ENCODE results near the gene CMPK1. TPM values are rescaled to one million over a fixed set of nuclear protein-coding genes. Genes with fewer than 3 reads are reported as not detected.

The CMPK1 gene
- total RNA-seq, 1 experiment from 2014 or later: 77.4 TPM

DNA sequence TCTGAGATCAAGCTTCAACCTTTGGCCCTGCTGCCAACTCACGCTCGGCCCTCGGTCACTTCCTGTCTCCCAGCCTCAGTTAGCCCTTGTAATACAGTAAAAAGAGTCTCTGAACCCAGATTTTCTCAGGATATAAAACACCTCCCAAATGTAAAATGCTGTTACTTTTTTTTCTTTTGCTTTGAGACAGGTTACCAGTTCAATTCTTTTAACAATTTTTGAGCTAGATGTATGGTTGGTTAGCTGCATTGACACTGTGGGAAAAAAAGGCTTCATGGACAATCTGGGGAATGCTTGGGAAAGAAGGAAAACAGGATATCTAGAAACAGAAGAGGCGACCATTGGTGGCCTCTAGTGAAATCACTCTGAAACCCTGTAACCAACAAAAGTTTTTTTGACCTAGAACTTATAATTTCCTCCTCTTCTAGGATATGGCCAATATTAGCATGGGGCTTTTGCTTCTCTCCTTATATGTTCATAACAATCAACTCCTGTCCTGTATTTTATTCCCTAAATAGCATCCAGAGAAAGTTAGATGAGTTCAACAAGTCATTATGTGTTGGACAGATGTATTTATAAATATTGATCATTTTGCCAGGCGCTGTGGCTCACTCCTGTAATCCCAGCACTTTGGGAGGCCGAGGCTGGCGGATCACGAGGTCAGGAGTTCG, 1.3 kb downstream of the CMPK1 start:
- Mint-ChIP-seq H3K27ac (ENCODE audit: unreplicated experiment) (peak overlapping the region; percentile 93), H3K4me1 (ENCODE audit: low read depth, unreplicated experiment) (peaks cover 7% of the 10 kb centered on the region), H3K4me3 (ENCODE audit: unreplicated experiment) (no peak overlapping the region), H3K27me3 (ENCODE audit: insufficient read depth, unreplicated experiment) (no peaks in the 10 kb centered on the region), H3K36me3 (ENCODE audit: insufficient read depth, unreplicated experiment) (no peaks in the 10 kb centered on the region), H3K9me3 (ENCODE audit: unreplicated experiment) (no peaks in the 10 kb centered on the region)
- CTCF ChIA-PET: interaction anchor here (0.6 to 2.2 kb wide), 6 partner anchors 10 to 156 kb away, joined by 3 to 14 read pairs (median 4); partner anchors contain the start of gene STIL
- POLR2A ChIA-PET: interaction anchor here (0.6 to 2.3 kb wide), 5 partner anchors 11 to 156 kb away, joined by 3 to 53 read pairs (median 7); partner anchors contain the start of gene STIL
- TF ChIP-seq, protein P1, sequence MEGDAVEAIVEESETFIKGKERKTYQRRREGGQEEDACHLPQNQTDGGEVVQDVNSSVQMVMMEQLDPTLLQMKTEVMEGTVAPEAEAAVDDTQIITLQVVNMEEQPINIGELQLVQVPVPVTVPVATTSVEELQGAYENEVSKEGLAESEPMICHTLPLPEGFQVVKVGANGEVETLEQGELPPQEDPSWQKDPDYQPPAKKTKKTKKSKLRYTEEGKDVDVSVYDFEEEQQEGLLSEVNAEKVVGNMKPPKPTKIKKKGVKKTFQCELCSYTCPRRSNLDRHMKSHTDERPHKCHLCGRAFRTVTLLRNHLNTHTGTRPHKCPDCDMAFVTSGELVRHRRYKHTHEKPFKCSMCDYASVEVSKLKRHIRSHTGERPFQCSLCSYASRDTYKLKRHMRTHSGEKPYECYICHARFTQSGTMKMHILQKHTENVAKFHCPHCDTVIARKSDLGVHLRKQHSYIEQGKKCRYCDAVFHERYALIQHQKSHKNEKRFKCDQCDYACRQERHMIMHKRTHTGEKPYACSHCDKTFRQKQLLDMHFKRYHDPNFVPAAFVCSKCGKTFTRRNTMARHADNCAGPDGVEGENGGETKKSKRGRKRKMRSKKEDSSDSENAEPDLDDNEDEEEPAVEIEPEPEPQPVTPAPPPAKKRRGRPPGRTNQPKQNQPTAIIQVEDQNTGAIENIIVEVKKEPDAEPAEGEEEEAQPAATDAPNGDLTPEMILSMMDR (IDR thresholded peaks at IDR 0.05; ENCODE audit: insufficient read depth in 1 of 2, low read depth in 1 of 2, low read length in 1 of 2, severe bottlenecking in 1 of 2, unreplicated experiment in 1 of 2): no peak
- DNase-seq: no peak
- H3K4me3 ChIP-seq (ENCODE audit: low read depth, low read length): peak overlapping the region; percentile 85
- TSS peak; percentile 80 for BruUV-seq (replicated peaks)
- intact Hi-C loops (cut with micrococcal nuclease; ENCODE audit: unreplicated experiment): loop anchor here (1.0 kb wide), 3 partner anchors 21 to 89 kb away; partner anchors contain the start of gene STIL
- H3K36me3 ChIP-seq (ENCODE audit: control insufficient read depth, insufficient read depth, low read length): no peaks in the 10 kb centered on the region
- H3K4me1 ChIP-seq: no peaks in the 10 kb centered on the region; the same call in 1 of the 2 replicates
- no peaks in the 10 kb centered on the region for H3K27me3 ChIP-seq (replicated peaks; ENCODE audit: control insufficient read depth, insufficient read depth, low read length)
- H3K9me3 ChIP-seq: no peaks in the 10 kb centered on the region

DNA sequence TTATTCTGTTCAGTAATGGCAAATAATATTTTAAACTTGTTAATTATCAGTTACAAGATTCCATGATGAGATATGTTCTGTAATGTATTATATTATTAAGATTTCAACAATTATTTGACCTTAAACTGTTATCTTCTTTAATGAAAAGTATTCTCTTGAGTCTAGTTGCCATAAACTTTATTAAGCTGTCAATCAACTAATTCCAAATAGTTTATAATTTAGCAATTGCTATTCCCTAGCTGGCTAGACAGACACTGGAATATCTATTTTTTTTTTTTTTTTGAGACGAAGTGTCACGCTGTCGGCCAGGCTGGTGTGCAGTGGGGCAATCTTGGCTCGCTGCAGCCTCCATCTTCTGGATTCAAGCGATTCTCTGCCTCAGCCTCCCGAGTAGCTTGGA, 3.8 kb downstream of the CMPK1 start:
- H3K36me3 ChIP-seq (ENCODE audit: control insufficient read depth, insufficient read depth, low read length): no peaks in the 10 kb centered on the region
- Mint-ChIP-seq H3K9me3 (ENCODE audit: unreplicated experiment) (no peaks in the 10 kb centered on the region), H3K4me3 (ENCODE audit: unreplicated experiment) (no peak overlapping the region), H3K27ac (ENCODE audit: unreplicated experiment) (no peak overlapping the region), H3K27me3 (ENCODE audit: insufficient read depth, unreplicated experiment) (no peaks in the 10 kb centered on the region), H3K36me3 (ENCODE audit: insufficient read depth, unreplicated experiment) (peaks cover 8% of the 10 kb centered on the region), H3K4me1 (ENCODE audit: low read depth, unreplicated experiment) (peaks cover 7% of the 10 kb centered on the region)
- ChIA-PET CTCF (no interaction called here), POLR2A (interaction anchor here (1.3 kb wide), 1 partner anchor 23 kb away, joined by 4 read pairs; the partner anchor contains the start of gene STIL)
- TF ChIP-seq, protein P1 (IDR thresholded peaks at IDR 0.05; ENCODE audit: insufficient read depth in 1 of 2, low read depth in 1 of 2, low read length in 1 of 2, severe bottlenecking in 1 of 2, unreplicated experiment in 1 of 2): no peak
- H3K4me3 ChIP-seq (ENCODE audit: low read depth, low read length): no peak overlapping the region
- H3K9me3 ChIP-seq: no peaks in the 10 kb centered on the region
- DNase-seq: no peak
- no peaks in the 10 kb centered on the region; the same call in 1 of the 2 replicates for H3K4me1 ChIP-seq
- no TSS peak for BruUV-seq (replicated peaks)
- intact Hi-C loops (cut with micrococcal nuclease; ENCODE audit: unreplicated experiment): no loop called here
- H3K27me3 ChIP-seq (replicated peaks; ENCODE audit: control insufficient read depth, insufficient read depth, low read length): no peaks in the 10 kb centered on the region

DNA sequence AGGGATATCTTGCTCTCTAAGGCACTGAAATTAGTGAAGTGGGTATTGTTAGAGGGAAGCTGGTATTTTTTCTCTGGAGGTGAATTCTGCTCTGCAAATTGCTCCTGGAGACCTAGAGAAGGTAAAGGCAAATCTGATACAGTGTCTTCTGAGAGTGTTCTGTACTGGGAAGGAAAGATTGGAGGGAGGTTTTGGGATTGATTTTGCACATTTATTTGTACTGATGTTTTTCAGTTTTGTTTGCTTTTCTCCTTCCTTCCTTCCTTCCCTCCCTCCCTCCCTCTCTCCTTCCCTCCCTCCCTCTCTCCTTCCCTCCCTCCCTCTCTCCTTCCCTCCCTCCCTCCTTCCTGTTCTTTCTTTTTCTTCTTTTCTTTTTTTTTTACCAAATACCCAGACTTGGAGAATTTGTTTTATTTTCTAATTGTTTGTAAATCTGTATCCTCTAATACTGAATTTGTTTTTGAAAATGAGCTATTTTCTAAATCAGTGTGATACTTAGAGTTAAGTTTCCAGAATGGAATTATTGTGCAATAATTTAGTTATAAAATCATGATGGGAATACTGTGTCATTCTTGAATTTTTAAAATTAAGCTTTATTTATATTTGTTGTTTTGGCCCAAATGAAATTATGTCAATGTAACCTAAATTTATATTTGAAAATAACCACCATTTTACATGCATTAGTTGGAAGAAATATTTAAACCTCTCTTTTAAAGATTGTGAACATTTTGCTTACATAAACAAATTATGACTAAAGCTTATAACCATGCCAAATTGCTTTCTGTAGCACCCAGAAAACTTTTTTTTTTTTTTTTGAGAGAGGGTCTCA, 4.9 kb downstream of the CMPK1 start:
- no peak overlapping the region for H3K27ac Mint-ChIP-seq (ENCODE audit: unreplicated experiment)
- peaks cover 7% of the 10 kb centered on the region for H3K4me1 Mint-ChIP-seq (ENCODE audit: low read depth, unreplicated experiment)
- ChIA-PET POLR2A (interaction anchor here (1.3 kb wide), 1 partner anchor 24 kb away, joined by 4 read pairs; the partner anchor contains the start of gene STIL), CTCF (no interaction called here)
- H3K4me1 ChIP-seq: no peaks in the 10 kb centered on the region; the same call in 1 of the 2 replicates
- no peaks in the 10 kb centered on the region for H3K9me3 ChIP-seq
- no peaks in the 10 kb centered on the region for H3K9me3 Mint-ChIP-seq (ENCODE audit: unreplicated experiment)
- H3K36me3 Mint-ChIP-seq (ENCODE audit: insufficient read depth, unreplicated experiment): peaks cover 11% of the 10 kb centered on the region
- no peaks in the 10 kb centered on the region for H3K27me3 ChIP-seq (replicated peaks; ENCODE audit: control insufficient read depth, insufficient read depth, low read length)
- intact Hi-C loops (cut with micrococcal nuclease; ENCODE audit: unreplicated experiment): no loop called here
- H3K36me3 ChIP-seq (ENCODE audit: control insufficient read depth, insufficient read depth, low read length): no peaks in the 10 kb centered on the region
- DNase-seq: no peak
- BruUV-seq (replicated peaks): no TSS peak
- no peaks in the 10 kb centered on the region for H3K27me3 Mint-ChIP-seq (ENCODE audit: insufficient read depth, unreplicated experiment)
- H3K4me3 Mint-ChIP-seq (ENCODE audit: unreplicated experiment): no peak overlapping the region
- TF ChIP-seq, protein P1 (IDR thresholded peaks at IDR 0.05; ENCODE audit: insufficient read depth in 1 of 2, low read depth in 1 of 2, low read length in 1 of 2, severe bottlenecking in 1 of 2, unreplicated experiment in 1 of 2): no peak
- no peak overlapping the region for H3K4me3 ChIP-seq (ENCODE audit: low read depth, low read length)

Data from Caco-2 (cell line).